A549 (cell line): ENCODE measurements around the gene ROPN1B.
"Not testable (repeated sequence)": the region's sequence is repeated elsewhere in the genome, so short reads cannot be mapped to it uniquely, and the experiment has no call there.

Experiments used
- BHLHE40 ChIP-seq: IDR thresholded peaks from 2 replicates; pipeline ENCODE4 v1.6.1; 2012; ENCODE audit warnings: low read depth, low read length, inconsistent platforms
- CEBPB ChIP-seq, 2 experiments: fragments of >200 bp in 1 of 2; sonication (Bioruptor Twin) in 1 of 2; formaldehyde crosslinking in 1 of 2; IDR thresholded peaks; 2 replicates each; pipeline ENCODE4 v1.6.1; 2012 to 2016
- CTCF ChIP-seq: fragments of >200 bp; sonication (Bioruptor Twin); formaldehyde crosslinking; IDR thresholded peaks from 3 replicates; pipeline ENCODE4 v1.5.1; 2016
- MAX ChIP-seq: IDR thresholded peaks from 2 replicates; pipeline ENCODE4 v1.6.1; 2012
- RAD21 ChIP-seq, 2 experiments: fragments of >200 bp in 1 of 2; sonication (Bioruptor Twin) in 1 of 2; formaldehyde crosslinking in 1 of 2; IDR thresholded peaks in 1 of 2; conservative IDR thresholded peaks in 1 of 2; 2 replicates in 1 of 2; 3 replicates in 1 of 2; pipeline ENCODE4 v1.6.1; 2012 to 2018; ENCODE audit warnings: inconsistent platforms in 1 of 2
- SMC3 ChIP-seq: fragments of >200 bp; sonication (Bioruptor Twin); formaldehyde crosslinking; IDR thresholded peaks from 3 replicates; pipeline ENCODE4 v1.6.1; 2018; ENCODE audit warnings: inconsistent platforms
- USF2 ChIP-seq: fragments of 450-650 bp; IDR thresholded peaks from 2 replicates; pipeline ENCODE4 v1.6.1; 2014; ENCODE audit warnings: antibody characterized with exemption

GRCh38 chr3:125924276-125924675, 44.7 kb upstream of the ROPN1B start:
- TF ChIP-seq SMC3; CEBPB (IDR thresholded peaks at IDR 0.05); CTCF; MAX; RAD21 (conservative IDR thresholded peaks at IDR 0.05 in 1 of 2, IDR thresholded peaks at IDR 0.05 in 1 of 2); BHLHE40; USF2: not testable (repeated sequence)
